GM21723 (cell line): Measurements from ENCODE around the gene BCL2L12.
A peak's percentile ranks its signal among the peaks of the same experiment; 100 is the strongest.
"Not testable (repeated sequence)": the region's sequence is repeated elsewhere in the genome, so short reads cannot be mapped to it uniquely, and the experiment has no call there.

Experiments
- ATAC-seq: cut with Tn5 transposase; IDR thresholded peaks from one replicate; pipeline ENCODE4 v1.9.1; 2021; ENCODE audit warnings: mild to moderate bottlenecking, moderate library complexity; ENCODE audit not compliant: unreplicated experiment

BCL2L12 gene

DNA sequence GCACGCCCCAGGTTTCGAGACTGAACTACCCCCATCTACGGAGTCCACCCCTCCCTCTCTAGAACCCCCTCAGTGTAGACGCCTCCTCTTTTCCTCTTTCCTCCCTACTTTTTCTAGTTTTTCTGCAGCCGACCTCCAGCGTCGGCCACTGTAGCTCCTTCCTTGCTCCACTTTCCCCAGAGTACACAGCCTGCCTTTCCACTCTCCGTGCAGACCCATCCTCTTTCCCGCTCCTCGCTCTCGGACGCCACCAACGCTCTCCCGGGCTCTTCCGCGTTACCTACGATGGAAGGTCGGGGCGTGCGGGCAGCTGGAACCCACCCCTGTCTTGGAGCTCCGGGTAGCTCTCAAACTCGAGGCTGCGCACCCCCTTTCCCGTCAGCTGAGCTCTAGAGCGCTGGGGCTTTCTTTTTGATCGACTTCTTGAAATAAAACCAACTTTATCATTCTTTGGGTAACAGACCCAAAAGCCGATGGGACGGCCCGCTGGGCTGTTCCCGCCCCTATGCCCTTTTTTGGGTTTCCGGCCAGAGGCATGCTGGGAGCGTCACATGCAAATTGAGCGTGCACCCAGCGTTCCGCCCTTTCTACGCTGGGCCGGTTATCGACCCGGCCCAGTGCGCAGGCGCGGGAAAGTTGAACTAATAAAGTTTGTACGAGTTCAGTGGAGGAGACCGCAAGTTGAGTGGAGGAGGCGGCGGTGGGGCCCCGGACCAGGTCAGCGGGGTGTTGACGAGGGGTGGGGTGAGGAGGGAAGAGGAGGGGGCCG, at the start of gene BCL2L12, which contains the start of gene IRF3:
BCL2L12 (plus strand) TSS at position 583 of the 769 bp plus-strand sequence. CDS start 760 bp downstream, outside the sequence.
IRF3 (minus strand) TSS at position 507 of the 769 bp plus-strand sequence. CDS start 1,019 bp downstream, outside the sequence.
- ATAC-seq = peak; percentile 69

GRCh38 chr19:49616532-49616931, 49.2 kb upstream of the BCL2L12 start:
- no peak for ATAC-seq

DNA sequence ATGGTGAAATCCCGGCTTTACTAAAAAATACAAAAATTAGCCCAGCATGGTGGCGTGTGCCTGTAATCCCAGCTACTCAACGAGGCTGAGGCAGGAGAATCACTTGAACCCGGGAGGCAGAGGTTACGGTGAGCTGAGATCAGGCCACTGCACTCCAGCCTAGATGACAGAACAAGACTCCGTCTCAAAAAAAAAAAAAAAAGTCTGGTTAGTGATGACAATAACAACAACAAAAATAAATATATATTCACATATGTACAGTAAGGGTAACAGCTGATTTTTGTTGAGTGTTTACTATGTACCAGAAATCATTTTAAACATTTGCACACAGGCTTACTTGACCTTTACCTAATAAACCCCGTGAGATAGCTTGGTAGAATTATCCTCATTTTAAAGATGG, 48.8 kb upstream of the BCL2L12 start:
- no peak for ATAC-seq

DNA sequence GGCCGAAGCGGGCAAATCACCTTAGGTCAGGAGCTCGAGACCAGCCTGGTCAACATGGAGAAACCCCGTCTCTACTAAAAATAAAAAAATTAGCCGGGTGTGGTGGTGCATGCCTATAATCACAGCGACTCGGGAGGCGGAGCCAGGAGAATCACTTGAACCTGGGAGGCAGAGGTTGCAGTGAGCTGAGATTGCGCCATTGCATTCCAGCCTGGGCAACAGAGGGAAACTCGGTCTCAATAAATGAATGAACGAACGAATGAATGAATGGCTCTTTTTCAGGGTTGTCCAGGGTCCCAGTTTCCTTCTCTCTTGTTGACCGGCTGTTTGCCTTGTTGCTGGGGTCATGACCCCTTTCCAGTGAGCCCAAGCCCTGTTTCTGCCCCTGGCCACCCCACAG, 47.9 kb upstream of the BCL2L12 start:
- not testable (repeated sequence) for ATAC-seq

DNA sequence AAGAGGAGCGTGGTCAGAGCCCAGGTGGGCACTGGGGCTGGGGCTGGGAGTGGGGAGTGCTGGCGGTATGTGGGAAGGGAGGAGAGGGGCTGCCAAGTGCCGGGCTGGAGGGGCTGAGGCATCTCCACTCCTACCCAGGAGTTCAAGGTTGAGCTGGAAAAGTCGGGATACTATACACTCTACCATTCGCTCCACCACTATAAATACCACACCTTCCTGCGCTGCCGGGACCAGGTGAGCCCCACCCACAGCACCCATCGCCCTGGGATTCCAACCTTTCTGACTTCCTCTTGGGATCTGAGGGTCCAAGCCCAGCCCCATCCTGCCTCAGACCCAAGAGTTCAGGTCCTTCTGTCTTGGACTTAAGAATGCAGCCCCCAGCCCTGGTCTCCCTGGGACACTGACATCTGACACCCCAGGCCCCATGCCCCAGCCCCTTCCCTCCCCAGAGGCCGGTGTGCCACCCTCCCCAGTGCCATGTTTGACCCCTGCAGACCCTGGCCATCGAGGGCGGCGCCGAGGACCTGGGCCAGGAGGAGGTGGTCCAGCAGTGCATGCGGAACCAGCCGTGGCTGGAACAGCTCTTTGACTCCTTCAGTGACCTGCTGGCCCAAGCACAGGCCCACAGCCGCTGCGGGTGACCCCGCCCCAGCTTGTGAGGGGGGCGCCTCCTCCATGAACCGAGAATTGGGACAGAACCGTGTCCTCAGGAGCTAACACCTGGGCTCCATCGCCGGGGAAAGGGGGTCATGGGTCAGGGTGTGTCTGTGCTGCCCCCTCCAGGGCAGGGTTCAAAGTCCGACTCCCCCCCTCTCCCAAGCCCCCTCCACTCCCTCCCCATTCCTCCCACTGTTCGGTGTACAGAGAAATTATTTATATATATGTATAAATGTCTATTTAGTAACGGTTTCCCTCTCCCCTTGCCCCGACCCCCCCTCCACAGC, 40.5 kb upstream of the BCL2L12 start:
- ATAC-seq = no peak

DNA sequence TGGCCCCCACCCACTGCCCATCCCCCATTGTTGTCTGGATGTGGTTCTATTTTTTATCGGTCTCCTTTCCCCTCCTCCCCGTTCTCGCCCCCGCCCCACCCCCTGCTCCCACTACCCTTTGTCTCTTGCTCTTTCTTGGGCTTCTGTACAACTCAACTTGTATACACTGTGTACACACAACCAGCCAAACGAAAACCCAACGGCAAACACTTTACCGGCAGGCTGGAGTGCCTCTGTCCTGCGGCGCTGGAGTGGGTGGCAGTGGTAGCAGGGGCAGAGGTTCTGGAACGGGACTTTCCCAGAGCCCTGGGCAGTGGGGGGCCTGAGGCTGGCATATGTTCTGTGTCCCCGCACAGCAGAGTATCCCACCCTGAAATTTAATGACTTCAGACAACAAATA, 39.5 kb upstream of the BCL2L12 start:
- no peak for ATAC-seq

- ATAC-seq = no peak
These were observed 36.1 kb upstream of the BCL2L12 start for GRCh38 chr19:49629659-49630058.

DNA sequence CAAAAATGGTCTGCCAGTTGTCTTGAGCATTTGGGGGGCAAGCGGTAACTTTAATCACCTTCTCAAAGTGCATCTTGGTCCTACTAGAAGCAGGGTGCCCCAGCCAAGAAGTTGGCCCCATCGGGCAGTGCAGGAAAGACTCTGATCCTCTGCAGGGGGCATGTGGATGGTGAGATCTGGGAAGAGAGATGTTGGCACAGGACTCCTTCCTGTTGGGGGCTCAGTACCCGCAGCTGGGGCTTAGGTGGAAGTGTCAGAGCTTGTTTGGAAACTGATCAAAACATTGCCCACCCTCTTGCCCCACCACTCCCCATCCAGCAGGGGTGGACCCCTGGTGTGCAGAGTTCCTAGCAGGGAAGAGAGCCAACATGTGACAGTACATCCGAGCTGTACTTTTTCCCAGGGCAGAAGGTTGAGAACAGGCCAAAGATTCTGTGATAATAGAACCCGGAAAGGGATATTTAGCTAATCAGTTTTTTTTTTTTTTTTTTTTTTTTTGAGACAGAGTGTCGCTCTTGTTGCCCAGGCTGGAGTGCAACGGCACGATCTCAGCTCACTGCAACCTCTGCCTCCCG, 34.6 kb upstream of the BCL2L12 start:
- no peak for ATAC-seq

GRCh38 chr19:49631610-49632192, 34.0 kb upstream of the BCL2L12 start:
- ATAC-seq = no peak

- no peak for ATAC-seq
These were observed 33.2 kb upstream of the BCL2L12 start for GRCh38 chr19:49632576-49632975.

- not testable (repeated sequence) for ATAC-seq
These were observed 32.5 kb upstream of the BCL2L12 start for GRCh38 chr19:49633273-49633672.

- no peak for ATAC-seq
These were observed 30.1 kb upstream of the BCL2L12 start for GRCh38 chr19:49635530-49636232.

- ATAC-seq = no peak
These were observed 29.4 kb upstream of the BCL2L12 start for GRCh38 chr19:49636233-49636932.

- ATAC-seq = no peak
These were observed 27.7 kb upstream of the BCL2L12 start for GRCh38 chr19:49637821-49638738.

DNA sequence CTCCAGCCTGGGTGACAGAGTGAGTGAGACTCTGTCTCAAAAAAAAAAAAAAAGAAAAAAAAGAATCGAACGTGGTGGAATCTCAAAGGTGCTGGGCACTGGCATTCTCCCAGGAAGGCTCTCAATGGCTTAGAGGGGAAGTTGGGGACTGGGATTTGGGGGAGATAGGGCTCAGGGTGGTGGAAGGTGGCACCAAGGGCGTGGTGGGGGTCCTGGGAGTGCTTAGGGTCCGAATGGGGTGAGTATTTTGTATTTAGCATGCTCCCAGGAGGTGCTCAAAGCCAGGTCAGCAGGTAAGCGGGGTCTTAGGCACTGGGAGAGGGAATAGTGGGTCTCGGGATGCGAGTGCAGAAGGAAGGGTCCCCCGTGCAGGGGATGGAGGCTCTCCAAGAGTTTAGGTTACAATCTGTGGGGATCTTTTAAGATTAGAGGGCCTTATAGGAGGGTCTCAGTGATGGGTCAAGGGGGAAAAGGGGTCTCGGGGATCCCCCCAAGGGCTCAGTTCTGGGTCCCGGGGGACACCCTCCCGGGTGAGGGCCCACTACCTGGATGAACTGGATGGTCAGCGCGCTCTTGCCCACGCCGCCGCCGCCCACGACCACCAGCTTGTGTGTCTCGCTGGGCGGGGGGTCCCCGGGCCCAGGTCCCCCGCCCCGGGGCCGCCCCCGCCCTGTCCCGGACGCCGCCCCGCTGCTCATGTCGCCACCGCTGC, 26.2 kb upstream of the BCL2L12 start:
- no peak for ATAC-seq

GRCh38 chr19:49640113-49640898, 25.4 kb upstream of the BCL2L12 start, which contains the start of gene RRAS:
TSS of gene RRAS (minus strand) at chr19:49640143. CDS start at chr19:49640098, 45 bp downstream.
- peak; percentile 61 for ATAC-seq
